Measurements from ENCODE around the gene KLRC1.
"Not testable (repeated sequence)": the region's sequence is repeated elsewhere in the genome, so short reads cannot be mapped to it uniquely, and the experiment has no call there.

Gene KLRC1

GRCh38 chr12:10409392-10409791 lies 43.8 kb downstream of the KLRC1 start, which contains the start of gene KLRC4:
TSS of gene KLRC4 (minus strand) at chr12:10409757. CDS start at chr12:10409575, 182 bp downstream.
- no peak for DNase-seq

- DNase-seq: no peak
Measured at GRCh38 chr12:10408842-10409241, 44.3 kb downstream of the KLRC1 start.

GRCh38 chr12:10406725-10407124 lies 46.5 kb downstream of the KLRC1 start:
- DNase-seq: no peak

GRCh38 chr12:10405294-10405693 lies 47.9 kb downstream of the KLRC1 start:
- no peak for DNase-seq

- no peak for DNase-seq
Measured at GRCh38 chr12:10404798-10405197, 48.4 kb downstream of the KLRC1 start.

- DNase-seq: no peak
Measured at GRCh38 chr12:10400829-10401228, 52.3 kb downstream of the KLRC1 start.

- no peak for DNase-seq
Measured at GRCh38 chr12:10398168-10398567, 55.0 kb downstream of the KLRC1 start.

- DNase-seq: no peak
Measured at GRCh38 chr12:10397296-10397695, 55.9 kb downstream of the KLRC1 start.

GRCh38 chr12:10396176-10396575 lies 57.0 kb downstream of the KLRC1 start:
- not testable (repeated sequence) for DNase-seq
